ENCODE results near the gene CTLA4.

Gene CTLA4

GRCh38 chr2:203867561-203868200, at the start of gene CTLA4:
CTLA4 (plus strand) TSS chr2:203867771; CDS start chr2:203867943, 172 bp downstream.
- in situ Hi-C loops (cut with MboI; ENCODE audit: low sequenced_read_pairs) = no loop called here

- in situ Hi-C loops (cut with MboI; ENCODE audit: low sequenced_read_pairs) = no loop called here
Observed at GRCh38 chr2:203818656-203819055, 48.9 kb upstream of the CTLA4 start.

GRCh38 chr2:203819434-203820133, 48.0 kb upstream of the CTLA4 start:
- in situ Hi-C loops (cut with MboI; ENCODE audit: low sequenced_read_pairs) = no loop called here

GRCh38 chr2:203820969-203821368, 46.6 kb upstream of the CTLA4 start:
- in situ Hi-C loops (cut with MboI; ENCODE audit: low sequenced_read_pairs) = no loop called here

- in situ Hi-C loops (cut with MboI; ENCODE audit: low sequenced_read_pairs) = no loop called here
Observed at GRCh38 chr2:203822240-203822639, 45.3 kb upstream of the CTLA4 start.

- in situ Hi-C loops (cut with MboI; ENCODE audit: low sequenced_read_pairs) = no loop called here
Observed at GRCh38 chr2:203823173-203823572, 44.4 kb upstream of the CTLA4 start.

- in situ Hi-C loops (cut with MboI; ENCODE audit: low sequenced_read_pairs) = no loop called here
Observed at GRCh38 chr2:203824057-203824456, 43.5 kb upstream of the CTLA4 start.

- in situ Hi-C loops (cut with MboI; ENCODE audit: low sequenced_read_pairs) = no loop called here
Observed at GRCh38 chr2:203824603-203825002, 43.0 kb upstream of the CTLA4 start.

- in situ Hi-C loops (cut with MboI; ENCODE audit: low sequenced_read_pairs) = no loop called here
Observed at GRCh38 chr2:203826704-203827103, 40.9 kb upstream of the CTLA4 start.

- in situ Hi-C loops (cut with MboI; ENCODE audit: low sequenced_read_pairs) = no loop called here
Observed at GRCh38 chr2:203830304-203831055, 37.1 kb upstream of the CTLA4 start.

- in situ Hi-C loops (cut with MboI; ENCODE audit: low sequenced_read_pairs) = no loop called here
Observed at GRCh38 chr2:203835420-203835819, 32.2 kb upstream of the CTLA4 start.

GRCh38 chr2:203835892-203836800, 31.4 kb upstream of the CTLA4 start:
- in situ Hi-C loops (cut with MboI; ENCODE audit: low sequenced_read_pairs) = no loop called here

- in situ Hi-C loops (cut with MboI; ENCODE audit: low sequenced_read_pairs) = no loop called here
Observed at GRCh38 chr2:203840655-203841205, 26.8 kb upstream of the CTLA4 start.

- in situ Hi-C loops (cut with MboI; ENCODE audit: low sequenced_read_pairs) = no loop called here
Observed at GRCh38 chr2:203841654-203842053, 25.9 kb upstream of the CTLA4 start.

GRCh38 chr2:203842373-203842772, 25.2 kb upstream of the CTLA4 start:
- in situ Hi-C loops (cut with MboI; ENCODE audit: low sequenced_read_pairs) = no loop called here

GRCh38 chr2:203846490-203847105, 21.0 kb upstream of the CTLA4 start:
- in situ Hi-C loops (cut with MboI; ENCODE audit: low sequenced_read_pairs) = no loop called here

- in situ Hi-C loops (cut with MboI; ENCODE audit: low sequenced_read_pairs) = no loop called here
Observed at GRCh38 chr2:203849010-203849409, 18.6 kb upstream of the CTLA4 start.

- in situ Hi-C loops (cut with MboI; ENCODE audit: low sequenced_read_pairs) = no loop called here
Observed at GRCh38 chr2:203852760-203853159, 14.8 kb upstream of the CTLA4 start.

- in situ Hi-C loops (cut with MboI; ENCODE audit: low sequenced_read_pairs) = no loop called here
Observed at GRCh38 chr2:203853271-203853670, 14.3 kb upstream of the CTLA4 start.

- in situ Hi-C loops (cut with MboI; ENCODE audit: low sequenced_read_pairs) = no loop called here
Observed at GRCh38 chr2:203853722-203854121, 13.8 kb upstream of the CTLA4 start.

All from hTERT RPE-1 (cell line).